WTC11 (cell line): ENCODE results near the gene SASH3. TPM values are rescaled to one million over a fixed set of nuclear protein-coding genes. Genes with fewer than 3 reads are reported as not detected.

Experiments
- ATAC-seq: fragments of 200-7000 bp; cut with Tn5 transposase; 2 replicates; pipeline ENCODE4 v1.10.0; 2021; ENCODE audit warnings: mild to moderate bottlenecking, moderate library complexity
- CTCF ChIA-PET: fragments of 300-600 bp; sonication (Branson Sonifier 250); formaldehyde crosslinking; loops from one replicate; lab custom pipeline; 2021; ENCODE audit warnings: antibody characterized with exemption; lab: Charles Lee
- POLR2A ChIA-PET: fragments of 350-600 bp; sonication (Branson Sonifier 250); formaldehyde crosslinking; loops from one replicate; lab custom pipeline; 2021; ENCODE audit warnings: antibody characterized with exemption; lab: Charles Lee
- DNase-seq: peaks from one replicate; pipeline ENCODE4 v3.0.0; 2021; ENCODE audit warnings: low spot score
- H3K27ac Mint-ChIP-seq: 2 replicates; pipeline ENCODE4 v1.8.0; 2021; ENCODE audit warnings: mixed read lengths
- H3K27me3 Mint-ChIP-seq: 2 replicates; pipeline ENCODE4 v1.8.0; 2021; ENCODE audit warnings: low read depth, mild to moderate bottlenecking, moderate library complexity, mixed read lengths
- H3K36me3 Mint-ChIP-seq: 2 replicates; pipeline ENCODE4 v1.8.0; 2021; ENCODE audit warnings: mixed read lengths
- H3K4me1 Mint-ChIP-seq: 2 replicates; pipeline ENCODE4 v1.8.0; 2022; ENCODE audit warnings: mixed read lengths
- H3K4me3 Mint-ChIP-seq: 2 replicates; pipeline ENCODE4 v1.8.0; 2021; ENCODE audit warnings: mild to moderate bottlenecking, moderate library complexity, mixed read lengths
- H3K9me3 Mint-ChIP-seq: 2 replicates; pipeline ENCODE4 v1.8.0; 2021; ENCODE audit warnings: mixed read lengths
- CBFB ChIP-seq: sonication (generic); formaldehyde crosslinking; IDR thresholded peaks from 2 replicates; pipeline ENCODE4 v1.8.1; 2022; ENCODE audit warnings: mild to moderate bottlenecking, low read depth, missing genetic modification reagents
- CREB1 ChIP-seq: sonication (generic); formaldehyde crosslinking; IDR thresholded peaks from 2 replicates; pipeline ENCODE4 v1.8.0; 2023; ENCODE audit warnings: mild to moderate bottlenecking, missing genetic modification reagents
- E2F1 ChIP-seq: sonication (generic); formaldehyde crosslinking; IDR thresholded peaks from 2 replicates; pipeline ENCODE4 v1.8.0; 2022; ENCODE audit warnings: mild to moderate bottlenecking, missing genetic modification reagents
- FOXK1 ChIP-seq: sonication (generic); formaldehyde crosslinking; IDR thresholded peaks from 2 replicates; pipeline ENCODE4 v1.8.0; 2022; ENCODE audit warnings: mild to moderate bottlenecking, moderate library complexity, missing genetic modification reagents
- GABPB1 ChIP-seq: sonication (generic); formaldehyde crosslinking; IDR thresholded peaks from 2 replicates; pipeline ENCODE4 v1.8.1; 2023; ENCODE audit warnings: mild to moderate bottlenecking, missing genetic modification reagents
- HMGA2 ChIP-seq: fragments of 250-450 bp; sonication (Bioruptor Pico); IDR thresholded peaks from 2 replicates; pipeline ENCODE4 v1.4.0; 2021; ENCODE audit warnings: mild to moderate bottlenecking, moderate library complexity
- JUN ChIP-seq: sonication (generic); formaldehyde crosslinking; IDR thresholded peaks from 2 replicates; pipeline ENCODE4 v1.8.0; 2023; ENCODE audit warnings: mild to moderate bottlenecking, missing genetic modification reagents
- KAT7 ChIP-seq: sonication (generic); formaldehyde crosslinking; IDR thresholded peaks from 2 replicates; pipeline ENCODE4 v1.8.1; 2023; ENCODE audit warnings: missing genetic modification reagents, mild to moderate bottlenecking, borderline replicate concordance
- MAX ChIP-seq: sonication (generic); formaldehyde crosslinking; IDR thresholded peaks from 2 replicates; pipeline ENCODE4 v1.8.0; 2022; ENCODE audit warnings: mild to moderate bottlenecking, missing genetic modification reagents
- NR1H2 ChIP-seq: sonication (generic); formaldehyde crosslinking; IDR thresholded peaks from 2 replicates; pipeline ENCODE4 v1.9.0; 2021; ENCODE audit warnings: mild to moderate bottlenecking, moderate library complexity, missing genetic modification reagents
- NR2C2 ChIP-seq: sonication (generic); formaldehyde crosslinking; IDR thresholded peaks from 2 replicates; pipeline ENCODE4 v1.8.0; 2022; ENCODE audit warnings: mild to moderate bottlenecking, missing genetic modification reagents
- ZNF121 ChIP-seq: sonication (generic); formaldehyde crosslinking; IDR thresholded peaks from 2 replicates; pipeline ENCODE4 v1.8.0; 2023; ENCODE audit warnings: missing genetic modification reagents
- ZNF423 ChIP-seq: fragments of 250-450 bp; sonication (Bioruptor Pico); IDR thresholded peaks from 2 replicates; pipeline ENCODE4 v2.1.2; 2022; ENCODE audit warnings: mild to moderate bottlenecking, moderate library complexity
- ZNF532 ChIP-seq: fragments of 250-450 bp; sonication (Bioruptor Pico); IDR thresholded peaks from 2 replicates; pipeline ENCODE4 v1.9.0; 2021; ENCODE audit warnings: mild to moderate bottlenecking, borderline replicate concordance
- total RNA-seq: library from RNA; stranded (reverse); gene quantifications from 3 replicates; pipeline ENCODE4 v1.2.3, GENCODE V29; 2021
- TF ChIP-seq, protein P1 (sequence below): fragments of 200-600 bp; IDR thresholded peaks from 2 replicates; pipeline ENCODE4 v1.8.0; 2022; ENCODE audit warnings: antibody characterized with exemption
- TF ChIP-seq, protein P2 (sequence below): sonication (generic); formaldehyde crosslinking; IDR thresholded peaks from 2 replicates; pipeline ENCODE4 v1.8.1; 2023; ENCODE audit warnings: mild to moderate bottlenecking, moderate library complexity, missing genetic modification reagents
- TF ChIP-seq, protein P3 (sequence below): sonication (generic); formaldehyde crosslinking; IDR thresholded peaks from 2 replicates; pipeline ENCODE4 v1.8.0; 2022; ENCODE audit warnings: mild to moderate bottlenecking, missing genetic modification reagents

The SASH3 gene
- total RNA-seq, 1 experiment from 2014 or later, result 0.22 TPM

GRCh38 chrX:129798888-129799287, 19.1 kb downstream of the SASH3 start:
- no peaks in the 10 kb centered on the region for H3K27me3 Mint-ChIP-seq
- no peaks in the 10 kb centered on the region for H3K36me3 Mint-ChIP-seq
- no peak for TF ChIP-seq GABPB1 (CRISPR knock-in tag)
- no peak for TF ChIP-seq NR1H2 (CRISPR knock-in tag)
- no peak for TF ChIP-seq E2F1
- ChIA-PET CTCF (no interaction called here), POLR2A (no interaction called here)
- no peaks in the 10 kb centered on the region for H3K9me3 Mint-ChIP-seq
- no peak for ATAC-seq
- H3K27ac Mint-ChIP-seq, result no peak overlapping the region
- no peak overlapping the region for H3K4me3 Mint-ChIP-seq
- no peak for DNase-seq
- no peaks in the 10 kb centered on the region for H3K4me1 Mint-ChIP-seq

- ATAC-seq (no peak), DNase-seq (no peak)
- Mint-ChIP-seq H3K4me3 (no peak overlapping the region), H3K27me3 (no peaks in the 10 kb centered on the region), H3K4me1 (no peaks in the 10 kb centered on the region), H3K27ac (no peak overlapping the region), H3K9me3 (no peaks in the 10 kb centered on the region), H3K36me3 (no peaks in the 10 kb centered on the region; the same call in none of the 2 replicates)
- POLR2A ChIA-PET, result no interaction called here
- CTCF ChIA-PET, result interaction anchor here (1.2 kb wide), 1 partner anchor 28 kb away, joined by 4 read pairs; no protein-coding TSS in a partner anchor
- no peak for TF ChIP-seq ZNF532 (CRISPR knock-in tag)
- TF ChIP-seq FOXK1 (CRISPR knock-in tag), result no peak
- TF ChIP-seq NR2C2 (CRISPR knock-in tag), result no peak
- no peak for TF ChIP-seq CREB1
- TF ChIP-seq, protein P1, sequence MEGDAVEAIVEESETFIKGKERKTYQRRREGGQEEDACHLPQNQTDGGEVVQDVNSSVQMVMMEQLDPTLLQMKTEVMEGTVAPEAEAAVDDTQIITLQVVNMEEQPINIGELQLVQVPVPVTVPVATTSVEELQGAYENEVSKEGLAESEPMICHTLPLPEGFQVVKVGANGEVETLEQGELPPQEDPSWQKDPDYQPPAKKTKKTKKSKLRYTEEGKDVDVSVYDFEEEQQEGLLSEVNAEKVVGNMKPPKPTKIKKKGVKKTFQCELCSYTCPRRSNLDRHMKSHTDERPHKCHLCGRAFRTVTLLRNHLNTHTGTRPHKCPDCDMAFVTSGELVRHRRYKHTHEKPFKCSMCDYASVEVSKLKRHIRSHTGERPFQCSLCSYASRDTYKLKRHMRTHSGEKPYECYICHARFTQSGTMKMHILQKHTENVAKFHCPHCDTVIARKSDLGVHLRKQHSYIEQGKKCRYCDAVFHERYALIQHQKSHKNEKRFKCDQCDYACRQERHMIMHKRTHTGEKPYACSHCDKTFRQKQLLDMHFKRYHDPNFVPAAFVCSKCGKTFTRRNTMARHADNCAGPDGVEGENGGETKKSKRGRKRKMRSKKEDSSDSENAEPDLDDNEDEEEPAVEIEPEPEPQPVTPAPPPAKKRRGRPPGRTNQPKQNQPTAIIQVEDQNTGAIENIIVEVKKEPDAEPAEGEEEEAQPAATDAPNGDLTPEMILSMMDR, result no peak
- TF ChIP-seq KAT7 (CRISPR knock-in tag), result no peak
- TF ChIP-seq ZNF121 (CRISPR knock-in tag), result no peak
- no peak for TF ChIP-seq GABPB1 (CRISPR knock-in tag)
- no peak for TF ChIP-seq HMGA2
- TF ChIP-seq, protein P2, sequence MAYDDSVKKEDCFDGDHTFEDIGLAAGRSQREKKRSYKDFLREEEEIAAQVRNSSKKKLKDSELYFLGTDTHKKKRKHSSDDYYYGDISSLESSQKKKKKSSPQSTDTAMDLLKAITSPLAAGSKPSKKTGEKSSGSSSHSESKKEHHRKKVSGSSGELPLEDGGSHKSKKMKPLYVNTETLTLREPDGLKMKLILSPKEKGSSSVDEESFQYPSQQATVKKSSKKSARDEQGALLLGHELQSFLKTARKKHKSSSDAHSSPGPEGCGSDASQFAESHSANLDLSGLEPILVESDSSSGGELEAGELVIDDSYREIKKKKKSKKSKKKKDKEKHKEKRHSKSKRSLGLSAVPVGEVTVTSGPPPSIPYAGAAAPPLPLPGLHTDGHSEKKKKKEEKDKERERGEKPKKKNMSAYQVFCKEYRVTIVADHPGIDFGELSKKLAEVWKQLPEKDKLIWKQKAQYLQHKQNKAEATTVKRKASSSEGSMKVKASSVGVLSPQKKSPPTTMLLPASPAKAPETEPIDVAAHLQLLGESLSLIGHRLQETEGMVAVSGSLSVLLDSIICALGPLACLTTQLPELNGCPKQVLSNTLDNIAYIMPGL, result no peak
- TF ChIP-seq MAX (CRISPR knock-in tag), result no peak
Observed at GRCh38 chrX:129800186-129800585, 20.4 kb downstream of the SASH3 start.

DNA sequence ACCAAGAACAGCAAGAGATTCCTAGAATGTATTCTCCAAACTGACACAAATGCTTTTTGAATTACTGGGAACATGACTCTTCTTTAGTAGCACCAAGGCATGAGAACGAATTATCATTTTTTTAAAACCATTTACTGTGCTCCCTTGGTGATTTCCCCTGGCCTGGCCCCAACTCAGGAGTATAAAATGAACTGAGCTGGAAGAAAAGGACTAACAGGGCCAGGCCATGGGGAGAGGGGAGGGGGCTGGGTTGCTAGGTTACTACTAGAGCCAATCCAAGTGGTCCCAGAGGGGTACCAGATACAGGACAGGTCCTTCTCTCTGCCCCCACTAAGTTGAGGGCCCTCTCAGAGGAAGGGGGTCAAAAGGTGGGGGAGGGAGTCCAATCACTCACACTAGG, 23.1 kb downstream of the SASH3 start:
- peaks cover 4% of the 10 kb centered on the region for H3K36me3 Mint-ChIP-seq
- ATAC-seq (no peak), DNase-seq (no peak)
- H3K27ac Mint-ChIP-seq, result no peak overlapping the region
- POLR2A ChIA-PET, result no interaction called here
- no peaks in the 10 kb centered on the region for H3K27me3 Mint-ChIP-seq
- no peaks in the 10 kb centered on the region for H3K4me1 Mint-ChIP-seq
- H3K4me3 Mint-ChIP-seq, result no peak overlapping the region
- H3K9me3 Mint-ChIP-seq, result no peaks in the 10 kb centered on the region
- TF ChIP-seq JUN (CRISPR knock-in tag), result no peak
- TF ChIP-seq, protein P3, sequence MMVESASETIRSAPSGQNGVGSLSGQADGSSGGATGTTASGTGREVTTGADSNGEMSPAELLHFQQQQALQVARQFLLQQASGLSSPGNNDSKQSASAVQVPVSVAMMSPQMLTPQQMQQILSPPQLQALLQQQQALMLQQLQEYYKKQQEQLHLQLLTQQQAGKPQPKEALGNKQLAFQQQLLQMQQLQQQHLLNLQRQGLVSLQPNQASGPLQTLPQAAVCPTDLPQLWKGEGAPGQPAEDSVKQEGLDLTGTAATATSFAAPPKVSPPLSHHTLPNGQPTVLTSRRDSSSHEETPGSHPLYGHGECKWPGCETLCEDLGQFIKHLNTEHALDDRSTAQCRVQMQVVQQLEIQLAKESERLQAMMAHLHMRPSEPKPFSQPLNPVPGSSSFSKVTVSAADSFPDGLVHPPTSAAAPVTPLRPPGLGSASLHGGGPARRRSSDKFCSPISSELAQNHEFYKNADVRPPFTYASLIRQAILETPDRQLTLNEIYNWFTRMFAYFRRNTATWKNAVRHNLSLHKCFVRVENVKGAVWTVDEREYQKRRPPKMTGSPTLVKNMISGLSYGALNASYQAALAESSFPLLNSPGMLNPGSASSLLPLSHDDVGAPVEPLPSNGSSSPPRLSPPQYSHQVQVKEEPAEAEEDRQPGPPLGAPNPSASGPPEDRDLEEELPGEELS, result no peak
- no peak for TF ChIP-seq ZNF423
- no peak for TF ChIP-seq CBFB (CRISPR knock-in tag)
- CTCF ChIA-PET, result interaction anchor here (1.1 kb wide), 1 partner anchor 47 kb away, joined by 4 read pairs; no protein-coding TSS in a partner anchor
